ENCODE results near the gene ACSS2. TPM values are rescaled to one million over a fixed set of nuclear protein-coding genes. Genes with fewer than 3 reads are reported as not detected.
"Not testable (repeated sequence)": the region's sequence is repeated elsewhere in the genome, so short reads cannot be mapped to it uniquely, and the experiment has no call there.

The ACSS2 gene
- total and polyA plus RNA-seq, 2 donors (not counting 1 experiment from before 2014, with no cell fraction given), result 59.4 to 129 TPM

- Histone ChIP-seq H3K4me1 (ENCODE audit: control insufficient read depth, extremely low read depth, insufficient read depth, low read length) (peaks cover 14% of the 10 kb centered on the region), H3K27me3 (ENCODE audit: control insufficient read depth, insufficient read depth, low read length) (no peaks in the 10 kb centered on the region), H3K4me3 (replicated peaks in 1 of 4; ENCODE audit: control extremely low read depth in 1 of 4, insufficient read depth in 1 of 4, low read depth in 3 of 4, low read length in 4 of 4) (no peak overlapping the region), H4K20me1 (ENCODE audit: control insufficient read depth, extremely low read depth, insufficient read depth, low read length) (peaks cover 2% of the 10 kb centered on the region), H3K79me2 (ENCODE audit: control insufficient read depth, insufficient read depth, low read length) (peaks cover 13% of the 10 kb centered on the region), H3K9ac (ENCODE audit: insufficient read depth, low read length) (no peak overlapping the region), H2AFZ (ENCODE audit: low read length) (no peak overlapping the region), H3K36me3 (ENCODE audit: control insufficient read depth, insufficient read depth, low read length) (no peaks in the 10 kb centered on the region), H3K27ac (ENCODE audit: insufficient read depth, low read length) (no peak overlapping the region), H3K9me3 (ENCODE audit: control insufficient read depth, insufficient read depth, low read depth, low read length) (no peaks in the 10 kb centered on the region), H3K4me2 (ENCODE audit: extremely low read depth, insufficient read depth, low read length) (no peak overlapping the region)
- TF ChIP-seq CTCF (conservative IDR thresholded peaks at IDR 0.05 in 1 of 2, IDR thresholded peaks at IDR 0.05 in 1 of 2; ENCODE audit: low read depth in 1 of 2, low read length in 2 of 2) (peak; percentile 95 to 98), EZH2 (IDR thresholded peaks at IDR 0.05; ENCODE audit: low read length, missing control alignments) (no peak)
- peak; percentile 75 to 91 for DNase-seq (ENCODE audit: low read depth in 2 of 2)
Observed at GRCh38 chr20:34874094-34874654, 2.2 kb upstream of the ACSS2 start.

GRCh38 chr20:34875642-34876405, 588 bp upstream of the ACSS2 start:
- H3K9ac ChIP-seq (ENCODE audit: insufficient read depth, low read length), result peak overlapping the region; percentile 0
- TF ChIP-seq CTCF (conservative IDR thresholded peaks at IDR 0.05 in 1 of 2, IDR thresholded peaks at IDR 0.05 in 1 of 2; ENCODE audit: low read depth in 1 of 2, low read length in 2 of 2) (peak; percentile 20 to 27), EZH2 (IDR thresholded peaks at IDR 0.05; ENCODE audit: low read length, missing control alignments) (no peak)
- peaks cover 14% of the 10 kb centered on the region for H3K4me1 ChIP-seq (ENCODE audit: control insufficient read depth, extremely low read depth, insufficient read depth, low read length)
- H3K79me2 ChIP-seq (ENCODE audit: control insufficient read depth, insufficient read depth, low read length), result peaks cover 13% of the 10 kb centered on the region
- peak overlapping the region; percentile 81 for H2AFZ ChIP-seq (ENCODE audit: low read length)
- H3K27ac ChIP-seq (ENCODE audit: insufficient read depth, low read length), result peak overlapping the region; percentile 56
- H3K36me3 ChIP-seq (ENCODE audit: control insufficient read depth, insufficient read depth, low read length), result no peaks in the 10 kb centered on the region
- no peaks in the 10 kb centered on the region for H3K27me3 ChIP-seq (ENCODE audit: control insufficient read depth, insufficient read depth, low read length)
- peak overlapping the region; percentile 5 to 90 (median 46) for H3K4me3 ChIP-seq (replicated peaks in 1 of 4; ENCODE audit: control extremely low read depth in 1 of 4, insufficient read depth in 1 of 4, low read depth in 3 of 4, low read length in 4 of 4)
- H3K9me3 ChIP-seq (ENCODE audit: control insufficient read depth, insufficient read depth, low read depth, low read length), result no peaks in the 10 kb centered on the region
- peak overlapping the region; percentile 77 for H3K4me2 ChIP-seq (ENCODE audit: extremely low read depth, insufficient read depth, low read length)
- DNase-seq (ENCODE audit: low read depth in 2 of 2), result peak in 1 of 2 donors; percentile 97
- H4K20me1 ChIP-seq (ENCODE audit: control insufficient read depth, extremely low read depth, insufficient read depth, low read length), result peaks cover 2% of the 10 kb centered on the region

- TF ChIP-seq CTCF (conservative IDR thresholded peaks at IDR 0.05 in 1 of 2, IDR thresholded peaks at IDR 0.05 in 1 of 2; ENCODE audit: low read depth in 1 of 2, low read length in 2 of 2) (no peak), EZH2 (IDR thresholded peaks at IDR 0.05; ENCODE audit: low read length, missing control alignments) (no peak)
- no peak for DNase-seq (ENCODE audit: low read depth in 2 of 2)
- no peak overlapping the region for H3K4me3 ChIP-seq (replicated peaks in 1 of 4; ENCODE audit: control extremely low read depth in 1 of 4, insufficient read depth in 1 of 4, low read depth in 3 of 4, low read length in 4 of 4)
- H3K9me3 ChIP-seq (ENCODE audit: control insufficient read depth, insufficient read depth, low read depth, low read length), result no peaks in the 10 kb centered on the region
- no peak overlapping the region for H3K4me2 ChIP-seq (ENCODE audit: extremely low read depth, insufficient read depth, low read length)
- peaks cover 13% of the 10 kb centered on the region for H3K79me2 ChIP-seq (ENCODE audit: control insufficient read depth, insufficient read depth, low read length)
- H3K27me3 ChIP-seq (ENCODE audit: control insufficient read depth, insufficient read depth, low read length), result no peaks in the 10 kb centered on the region
- peaks cover 3% of the 10 kb centered on the region for H3K4me1 ChIP-seq (ENCODE audit: control insufficient read depth, extremely low read depth, insufficient read depth, low read length)
- H3K36me3 ChIP-seq (ENCODE audit: control insufficient read depth, insufficient read depth, low read length), result peaks cover 3% of the 10 kb centered on the region
- H4K20me1 ChIP-seq (ENCODE audit: control insufficient read depth, extremely low read depth, insufficient read depth, low read length), result peaks cover 2% of the 10 kb centered on the region
- H3K9ac ChIP-seq (ENCODE audit: insufficient read depth, low read length), result no peak overlapping the region
- no peak overlapping the region for H3K27ac ChIP-seq (ENCODE audit: insufficient read depth, low read length)
- H2AFZ ChIP-seq (ENCODE audit: low read length), result no peak overlapping the region
Observed at GRCh38 chr20:34880215-34880850, 3.9 kb downstream of the ACSS2 start.

- H4K20me1 ChIP-seq (ENCODE audit: control insufficient read depth, extremely low read depth, insufficient read depth, low read length); H3K9ac ChIP-seq (ENCODE audit: insufficient read depth, low read length); H3K9me3 ChIP-seq (ENCODE audit: control insufficient read depth, insufficient read depth, low read depth, low read length); H3K27ac ChIP-seq (ENCODE audit: insufficient read depth, low read length); H3K4me1 ChIP-seq (ENCODE audit: control insufficient read depth, extremely low read depth, insufficient read depth, low read length); H2AFZ ChIP-seq (ENCODE audit: low read length); H3K4me2 ChIP-seq (ENCODE audit: extremely low read depth, insufficient read depth, low read length); H3K36me3 ChIP-seq (ENCODE audit: control insufficient read depth, insufficient read depth, low read length); DNase-seq (ENCODE audit: low read depth in 2 of 2); H3K4me3 ChIP-seq (replicated peaks in 1 of 4; ENCODE audit: control extremely low read depth in 1 of 4, insufficient read depth in 1 of 4, low read depth in 3 of 4, low read length in 4 of 4); H3K27me3 ChIP-seq (ENCODE audit: control insufficient read depth, insufficient read depth, low read length): not testable (repeated sequence)
- peaks cover 13% of the 10 kb centered on the region for H3K79me2 ChIP-seq (ENCODE audit: control insufficient read depth, insufficient read depth, low read length)
Observed at GRCh38 chr20:34880971-34881370, 4.6 kb downstream of the ACSS2 start.

All from fibroblast of lung (primary cell).